Measurements from ENCODE around the gene ARAP1.
A peak's percentile ranks its signal among the peaks of the same experiment; 100 is the strongest.
"Not testable (repeated sequence)": the region's sequence is repeated elsewhere in the genome, so short reads cannot be mapped to it uniquely, and the experiment has no call there.

Gene ARAP1

GRCh38 chr11:72752088-72752914, at the start of gene ARAP1:
Gene ARAP1, minus strand, starts transcription at chr11:72752408. Its CDS starts 25,280 bp downstream, at chr11:72727128.
- Histone ChIP-seq H3K4me3 (peak within 1 kb of the TSS; percentile 87), H3K9me3 (ENCODE audit: low read depth, low read length) (no peaks in the 10 kb centered on the region), H3K36me3 (ENCODE audit: insufficient read depth, low read length) (no peaks in the 10 kb centered on the region), H3K9ac (ENCODE audit: insufficient read length) (peak within 1 kb of the TSS; percentile 74), H3K27ac (peak within 1 kb of the TSS; percentile 67)
- DNase-seq (ENCODE audit: low read depth, low spot score): no peak
- no peak for TF ChIP-seq FOXP2 (optimal IDR thresholded peaks at IDR 0.05; ENCODE audit: control extremely low read depth, extremely low read length, insufficient read depth)
- no peak for TF ChIP-seq EZH2 (IDR thresholded peaks at IDR 0.05)
- TF ChIP-seq POLR2AphosphoS5 (IDR thresholded peaks at IDR 0.05; ENCODE audit: borderline replicate concordance, low read depth, low read length): peak; percentile 67; the same call in 1 of the 2 replicates

- H3K27ac ChIP-seq: no peak overlapping the region
- no peak for DNase-seq (ENCODE audit: low read depth, low spot score)
- no peaks in the 10 kb centered on the region for H3K9me3 ChIP-seq (ENCODE audit: low read depth, low read length)
- H3K9ac ChIP-seq (ENCODE audit: insufficient read length): no peak overlapping the region
- no peak overlapping the region for H3K4me3 ChIP-seq
- H3K36me3 ChIP-seq (ENCODE audit: insufficient read depth, low read length): no peaks in the 10 kb centered on the region
- TF ChIP-seq FOXP2 (optimal IDR thresholded peaks at IDR 0.05; ENCODE audit: control extremely low read depth, extremely low read length, insufficient read depth) (no peak), POLR2AphosphoS5 (IDR thresholded peaks at IDR 0.05; ENCODE audit: borderline replicate concordance, low read depth, low read length) (no peak), EZH2 (IDR thresholded peaks at IDR 0.05) (no peak)
Measured at GRCh38 chr11:72799441-72799840, 47.2 kb upstream of the ARAP1 start.

- Histone ChIP-seq H3K9ac (ENCODE audit: insufficient read length) (no peak overlapping the region), H3K9me3 (ENCODE audit: low read depth, low read length) (no peaks in the 10 kb centered on the region), H3K36me3 (ENCODE audit: insufficient read depth, low read length) (no peaks in the 10 kb centered on the region), H3K4me3 (no peak overlapping the region), H3K27ac (no peak overlapping the region)
- TF ChIP-seq EZH2 (IDR thresholded peaks at IDR 0.05) (no peak), POLR2AphosphoS5 (IDR thresholded peaks at IDR 0.05; ENCODE audit: borderline replicate concordance, low read depth, low read length) (no peak), FOXP2 (optimal IDR thresholded peaks at IDR 0.05; ENCODE audit: control extremely low read depth, extremely low read length, insufficient read depth) (no peak)
- DNase-seq (ENCODE audit: low read depth, low spot score): no peak
Measured at GRCh38 chr11:72798361-72798760, 46.2 kb upstream of the ARAP1 start.

- no peaks in the 10 kb centered on the region for H3K36me3 ChIP-seq (ENCODE audit: insufficient read depth, low read length)
- H3K9ac ChIP-seq (ENCODE audit: insufficient read length): peak within 1 kb of the TSS; percentile 64
- peak within 1 kb of the TSS; percentile 32; the same call in 1 of the 2 replicates for H3K27ac ChIP-seq
- TF ChIP-seq EZH2 (IDR thresholded peaks at IDR 0.05) (no peak), POLR2AphosphoS5 (IDR thresholded peaks at IDR 0.05; ENCODE audit: borderline replicate concordance, low read depth, low read length) (peak; percentile 61), FOXP2 (optimal IDR thresholded peaks at IDR 0.05; ENCODE audit: control extremely low read depth, extremely low read length, insufficient read depth) (peak; percentile 46)
- peak; percentile 90 for DNase-seq (ENCODE audit: low read depth, low spot score)
- H3K4me3 ChIP-seq: peak within 1 kb of the TSS; percentile 91
- no peaks in the 10 kb centered on the region for H3K9me3 ChIP-seq (ENCODE audit: low read depth, low read length)
Measured at GRCh38 chr11:72793425-72794367, 41.5 kb upstream of the ARAP1 start, which contains the start of gene STARD10. Gene STARD10, minus strand, starts transcription at chr11:72794047. Its CDS starts 12,866 bp downstream, at chr11:72781181.

GRCh38 chr11:72793076-72793424, 40.8 kb upstream of the ARAP1 start:
- Histone ChIP-seq H3K9me3 (ENCODE audit: low read depth, low read length) (no peaks in the 10 kb centered on the region), H3K36me3 (ENCODE audit: insufficient read depth, low read length) (no peaks in the 10 kb centered on the region), H3K27ac (no peak overlapping the region), H3K4me3 (peak overlapping the region; percentile 91), H3K9ac (ENCODE audit: insufficient read length) (peak overlapping the region; percentile 51)
- no peak for TF ChIP-seq FOXP2 (optimal IDR thresholded peaks at IDR 0.05; ENCODE audit: control extremely low read depth, extremely low read length, insufficient read depth)
- no peak for TF ChIP-seq EZH2 (IDR thresholded peaks at IDR 0.05)
- no peak for DNase-seq (ENCODE audit: low read depth, low spot score)

GRCh38 chr11:72792437-72793021, 40.3 kb upstream of the ARAP1 start:
- TF ChIP-seq POLR2AphosphoS5 (IDR thresholded peaks at IDR 0.05; ENCODE audit: borderline replicate concordance, low read depth, low read length): no peak
- TF ChIP-seq EZH2 (IDR thresholded peaks at IDR 0.05): no peak
- TF ChIP-seq FOXP2 (optimal IDR thresholded peaks at IDR 0.05; ENCODE audit: control extremely low read depth, extremely low read length, insufficient read depth): no peak
- Histone ChIP-seq H3K27ac (no peak overlapping the region), H3K9me3 (ENCODE audit: low read depth, low read length) (no peaks in the 10 kb centered on the region), H3K9ac (ENCODE audit: insufficient read length) (no peak overlapping the region), H3K4me3 (no peak overlapping the region), H3K36me3 (ENCODE audit: insufficient read depth, low read length) (no peaks in the 10 kb centered on the region)
- DNase-seq (ENCODE audit: low read depth, low spot score): no peak

GRCh38 chr11:72791228-72791627, 39.0 kb upstream of the ARAP1 start:
- not testable (repeated sequence) for H3K27ac ChIP-seq; H3K4me3 ChIP-seq; H3K9ac ChIP-seq (ENCODE audit: insufficient read length); DNase-seq (ENCODE audit: low read depth, low spot score); H3K36me3 ChIP-seq (ENCODE audit: insufficient read depth, low read length); H3K9me3 ChIP-seq (ENCODE audit: low read depth, low read length)
